ENCODE results near the gene FNDC10. TPM values are rescaled to one million over a fixed set of nuclear protein-coding genes. Genes with fewer than 3 reads are reported as not detected.

Gene FNDC10
- total RNA-seq, 2 donors from 2014 or later, result 1.00 to 1.5 TPM

DNA sequence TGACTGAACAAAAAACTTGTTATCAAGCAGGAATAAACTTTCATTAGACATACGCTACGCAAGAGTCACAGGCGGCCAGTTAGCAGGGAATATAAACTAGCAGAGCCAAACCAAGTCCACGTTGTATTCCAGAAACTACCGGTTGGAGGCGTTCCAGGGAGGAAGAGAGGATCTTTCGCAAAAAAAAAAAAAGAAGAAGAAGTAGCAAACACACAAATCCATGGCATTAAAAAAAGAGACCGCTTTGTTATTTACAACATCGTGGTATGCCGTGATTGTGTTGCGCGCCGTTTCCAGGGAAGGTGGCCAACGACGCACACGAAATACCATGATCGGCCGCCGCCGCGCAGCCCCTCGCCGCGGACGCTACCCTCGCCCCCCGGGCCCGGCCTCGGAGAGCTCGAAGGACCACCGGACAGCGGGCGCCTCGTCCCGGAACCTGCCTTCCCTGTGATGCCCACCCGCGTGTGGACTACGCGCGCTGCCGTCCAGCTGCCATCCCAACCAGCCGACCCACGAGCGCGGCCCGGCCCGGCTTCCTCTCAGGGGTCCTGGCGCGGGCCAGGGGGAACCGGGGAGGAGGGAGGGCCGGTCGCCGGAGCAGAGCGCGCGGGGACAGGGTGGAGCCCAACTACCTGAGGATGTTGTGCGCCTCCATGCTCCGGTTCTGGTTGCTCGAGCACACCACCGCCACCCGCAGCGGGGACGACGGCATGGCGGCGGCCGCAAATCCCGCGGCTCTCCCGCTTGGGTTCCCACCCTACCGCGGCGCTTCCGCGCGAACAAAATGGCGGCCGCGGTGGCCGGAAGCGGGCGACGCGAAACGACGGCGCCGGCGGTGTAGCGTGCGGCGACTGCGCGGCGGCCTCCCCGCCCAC is 25.9 kb downstream of the FNDC10 start:
- DNase-seq (peak; percentile 77 to 81), ATAC-seq (replicated peaks in 1 of 2) (peak; percentile 82 to 86)
- Mint-ChIP-seq H3K27ac (peak overlapping the region; percentile 100), H3K4me1 (ENCODE audit: low read depth) (peaks cover 43% of the 10 kb centered on the region), H3K9me3 (no peaks in the 10 kb centered on the region), H3K36me3 (ENCODE audit: insufficient read depth in 2 of 2) (peaks cover 10 to 13% of the 10 kb centered on the region in 2 donors), H3K27me3 (ENCODE audit: low read depth) (no peaks in the 10 kb centered on the region), H3K4me3 (peak overlapping the region; percentile 84 to 100)

- Mint-ChIP-seq H3K4me1 (ENCODE audit: low read depth) (peaks cover 40% of the 10 kb centered on the region), H3K27ac (no peak overlapping the region), H3K4me3 (no peak overlapping the region), H3K9me3 (no peaks in the 10 kb centered on the region), H3K27me3 (ENCODE audit: low read depth) (no peaks in the 10 kb centered on the region), H3K36me3 (ENCODE audit: insufficient read depth in 2 of 2) (peaks cover 14 to 27% of the 10 kb centered on the region in 2 donors)
- DNase-seq (no peak), ATAC-seq (replicated peaks in 1 of 2) (no peak)
Observed at GRCh38 chr1:1569341-1569740, 30.6 kb downstream of the FNDC10 start.

- no peak for ATAC-seq (replicated peaks in 1 of 2)
Observed at GRCh38 chr1:1567891-1568291, 32.0 kb downstream of the FNDC10 start.

GRCh38 chr1:1567152-1567875 is 32.6 kb downstream of the FNDC10 start:
- Mint-ChIP-seq H3K4me3 (no peak overlapping the region), H3K27ac (peak overlapping the region; percentile 82), H3K4me1 (ENCODE audit: low read depth) (peaks cover 34% of the 10 kb centered on the region), H3K9me3 (no peaks in the 10 kb centered on the region), H3K36me3 (ENCODE audit: insufficient read depth in 2 of 2) (peaks cover 9 to 28% of the 10 kb centered on the region in 2 donors), H3K27me3 (ENCODE audit: low read depth) (no peaks in the 10 kb centered on the region)
- no peak for DNase-seq
- ATAC-seq (replicated peaks in 1 of 2), result no peak

More at GRCh38 chr1:1567891-1568291, 32.0 kb downstream of the FNDC10 start:
- Mint-ChIP-seq H3K36me3 (ENCODE audit: insufficient read depth in 2 of 2) (peaks cover 9 to 26% of the 10 kb centered on the region in 2 donors), H3K27ac (peak overlapping the region; percentile 82), H3K9me3 (no peaks in the 10 kb centered on the region), H3K4me3 (no peak overlapping the region), H3K4me1 (ENCODE audit: low read depth) (peaks cover 34% of the 10 kb centered on the region), H3K27me3 (ENCODE audit: low read depth) (no peaks in the 10 kb centered on the region)
- no peak for DNase-seq

DNA sequence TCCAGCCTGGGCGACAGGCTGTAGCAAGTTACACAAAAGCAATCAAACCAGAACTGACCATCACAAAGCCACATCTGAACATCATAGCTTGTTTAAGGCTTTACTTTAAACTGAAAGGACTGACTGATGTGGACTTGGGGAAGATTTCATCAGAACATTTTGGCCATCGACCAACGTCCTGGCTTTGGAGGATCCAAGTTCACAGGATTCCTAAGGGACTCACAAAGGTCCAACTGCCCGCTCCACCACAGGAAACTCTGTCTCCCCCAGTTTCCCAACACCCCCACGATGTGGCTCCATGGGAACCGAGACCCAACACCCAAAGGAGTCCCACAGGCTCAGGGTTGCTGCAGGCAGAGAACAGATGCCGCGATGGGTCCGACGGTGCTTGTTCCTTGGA is 34.6 kb downstream of the FNDC10 start:
- H3K27ac Mint-ChIP-seq, result no peak overlapping the region

GRCh38 chr1:1564268-1564667 is 35.7 kb downstream of the FNDC10 start:
- H3K27ac Mint-ChIP-seq, result no peak overlapping the region

More for the DNA sequence above, 34.6 kb downstream of the FNDC10 start:
- H3K9me3 Mint-ChIP-seq, result no peaks in the 10 kb centered on the region
- ATAC-seq (replicated peaks in 1 of 2) (no peak), DNase-seq (no peak)
- peaks cover 8 to 28% of the 10 kb centered on the region in 2 donors for H3K36me3 Mint-ChIP-seq (ENCODE audit: insufficient read depth in 2 of 2)
- no peaks in the 10 kb centered on the region for H3K27me3 Mint-ChIP-seq (ENCODE audit: low read depth)
- H3K4me3 Mint-ChIP-seq, result no peak overlapping the region
- peaks cover 24% of the 10 kb centered on the region for H3K4me1 Mint-ChIP-seq (ENCODE audit: low read depth)

GRCh38 chr1:1563688-1564087 is 36.2 kb downstream of the FNDC10 start:
- DNase-seq, result no peak
- Mint-ChIP-seq H3K4me3 (no peak overlapping the region), H3K9me3 (no peaks in the 10 kb centered on the region), H3K27ac (no peak overlapping the region), H3K27me3 (ENCODE audit: low read depth) (no peaks in the 10 kb centered on the region), H3K36me3 (ENCODE audit: insufficient read depth in 2 of 2) (peaks cover 6 to 27% of the 10 kb centered on the region in 2 donors), H3K4me1 (ENCODE audit: low read depth) (peaks cover 8% of the 10 kb centered on the region)
- no peak for ATAC-seq (replicated peaks in 1 of 2)

More at GRCh38 chr1:1564268-1564667, 35.7 kb downstream of the FNDC10 start:
- peaks cover 14% of the 10 kb centered on the region for H3K4me1 Mint-ChIP-seq (ENCODE audit: low read depth)
- H3K4me3 Mint-ChIP-seq, result no peak overlapping the region
- no peak for DNase-seq
- no peak for ATAC-seq (replicated peaks in 1 of 2)
- peaks cover 6 to 27% of the 10 kb centered on the region in 2 donors for H3K36me3 Mint-ChIP-seq (ENCODE audit: insufficient read depth in 2 of 2)
- H3K27me3 Mint-ChIP-seq (ENCODE audit: low read depth), result no peaks in the 10 kb centered on the region
- no peaks in the 10 kb centered on the region for H3K9me3 Mint-ChIP-seq

DNA sequence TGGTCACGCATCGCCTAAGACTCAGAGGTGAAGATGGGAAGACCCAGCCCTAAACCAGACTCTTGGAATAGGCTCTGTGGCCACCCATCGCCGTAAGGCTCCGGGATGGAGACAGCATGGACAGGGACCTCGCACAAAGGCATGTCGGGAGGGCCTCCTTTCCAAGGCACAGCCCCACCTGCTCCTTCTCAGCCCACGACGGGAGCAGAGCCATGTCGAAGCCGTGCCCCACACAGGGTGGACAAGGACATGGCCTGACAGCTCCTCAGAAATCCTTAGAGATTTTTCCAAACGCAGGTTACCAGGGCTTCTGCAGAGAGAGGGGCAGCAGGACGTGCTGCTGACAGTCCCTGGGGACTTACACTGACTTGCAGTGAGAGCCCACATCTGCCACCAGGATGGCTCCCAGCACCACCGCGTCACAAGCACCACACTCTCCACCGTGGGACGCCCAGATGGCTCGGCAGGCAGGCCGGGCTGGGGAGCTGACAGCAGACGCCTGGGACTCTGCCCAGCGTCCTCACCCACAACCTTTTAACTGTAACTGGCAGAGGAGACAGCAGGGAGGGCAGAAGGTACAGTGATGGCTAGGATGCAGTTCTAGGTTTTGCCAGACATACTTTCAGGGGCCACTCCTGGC is 37.3 kb downstream of the FNDC10 start:
- H3K4me1 Mint-ChIP-seq (ENCODE audit: low read depth), result peaks cover 8% of the 10 kb centered on the region
- H3K27me3 Mint-ChIP-seq (ENCODE audit: low read depth), result no peaks in the 10 kb centered on the region
- no peak overlapping the region for H3K27ac Mint-ChIP-seq
- H3K4me3 Mint-ChIP-seq, result no peak overlapping the region
- peaks cover 6 to 27% of the 10 kb centered on the region in 2 donors for H3K36me3 Mint-ChIP-seq (ENCODE audit: insufficient read depth in 2 of 2)
- ATAC-seq (replicated peaks in 1 of 2) (no peak), DNase-seq (no peak)
- H3K9me3 Mint-ChIP-seq, result no peaks in the 10 kb centered on the region

GRCh38 chr1:1561801-1562470 is 38.0 kb downstream of the FNDC10 start:
- no peaks in the 10 kb centered on the region for H3K9me3 Mint-ChIP-seq
- DNase-seq, result no peak
- H3K4me3 Mint-ChIP-seq, result no peak overlapping the region
- no peaks in the 10 kb centered on the region for H3K27me3 Mint-ChIP-seq (ENCODE audit: low read depth)
- ATAC-seq (replicated peaks in 1 of 2), result no peak
- no peak overlapping the region for H3K27ac Mint-ChIP-seq
- H3K36me3 Mint-ChIP-seq (ENCODE audit: insufficient read depth in 2 of 2), result peaks cover 6 to 23% of the 10 kb centered on the region in 2 donors
- peaks cover 2% of the 10 kb centered on the region for H3K4me1 Mint-ChIP-seq (ENCODE audit: low read depth)

GRCh38 chr1:1560178-1560577 is 39.8 kb downstream of the FNDC10 start:
- Mint-ChIP-seq H3K27me3 (ENCODE audit: low read depth) (no peaks in the 10 kb centered on the region), H3K36me3 (ENCODE audit: insufficient read depth in 2 of 2) (peaks cover 8 to 18% of the 10 kb centered on the region in 2 donors)

DNA sequence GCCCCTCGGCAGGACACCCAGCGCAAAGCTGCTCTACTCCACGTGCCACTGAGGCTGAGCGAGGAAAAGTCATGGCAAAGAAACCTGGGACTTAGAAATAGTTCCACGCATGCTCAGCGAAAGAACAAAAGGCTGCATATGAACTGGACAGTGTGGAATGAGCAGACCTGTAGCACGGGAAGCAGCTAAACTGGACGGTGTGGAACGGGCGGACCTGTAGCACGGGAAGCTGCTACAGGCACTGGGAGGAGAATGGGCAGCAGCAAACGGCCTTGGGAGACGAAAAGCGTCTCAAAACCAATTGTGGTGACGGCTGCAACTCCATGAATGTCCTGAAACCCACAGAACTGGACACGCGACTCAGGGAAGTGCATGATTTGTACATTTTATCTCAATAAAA is 40.9 kb downstream of the FNDC10 start:
- DNase-seq (no peak), ATAC-seq (replicated peaks in 1 of 2) (no peak)
- no peaks in the 10 kb centered on the region for H3K9me3 Mint-ChIP-seq
- peaks cover 4 to 11% of the 10 kb centered on the region in 2 donors for H3K36me3 Mint-ChIP-seq (ENCODE audit: insufficient read depth in 2 of 2)
- no peak overlapping the region for H3K4me3 Mint-ChIP-seq
- H3K27ac Mint-ChIP-seq, result peak overlapping the region; percentile 34
- H3K4me1 Mint-ChIP-seq (ENCODE audit: low read depth), result no peaks in the 10 kb centered on the region
- no peaks in the 10 kb centered on the region for H3K27me3 Mint-ChIP-seq (ENCODE audit: low read depth)

More at GRCh38 chr1:1560178-1560577, 39.8 kb downstream of the FNDC10 start:
- no peaks in the 10 kb centered on the region for H3K4me1 Mint-ChIP-seq (ENCODE audit: low read depth)
- ATAC-seq (replicated peaks in 1 of 2) (no peak), DNase-seq (no peak)
- no peak overlapping the region for H3K27ac Mint-ChIP-seq
- no peak overlapping the region for H3K4me3 Mint-ChIP-seq
- no peaks in the 10 kb centered on the region for H3K9me3 Mint-ChIP-seq

- H3K4me1 Mint-ChIP-seq (ENCODE audit: low read depth), result no peaks in the 10 kb centered on the region
- H3K27me3 Mint-ChIP-seq (ENCODE audit: low read depth), result no peaks in the 10 kb centered on the region
- H3K4me3 Mint-ChIP-seq, result no peak overlapping the region
- H3K36me3 Mint-ChIP-seq (ENCODE audit: insufficient read depth in 2 of 2), result peaks cover 4 to 11% of the 10 kb centered on the region in 2 donors
- DNase-seq (no peak), ATAC-seq (replicated peaks in 1 of 2) (no peak)
- H3K9me3 Mint-ChIP-seq, result no peaks in the 10 kb centered on the region
- peak overlapping the region; percentile 34 for H3K27ac Mint-ChIP-seq
Observed at GRCh38 chr1:1558591-1558990, 41.3 kb downstream of the FNDC10 start.

All from activated T-cell treated with anti-CD3 and anti-CD28 coated beads, Interleukin-2, amount 50 U/mL, for 72 hours (primary cell).